ENCODE data around the gene ACTR1B.

Gene ACTR1B

DNA sequence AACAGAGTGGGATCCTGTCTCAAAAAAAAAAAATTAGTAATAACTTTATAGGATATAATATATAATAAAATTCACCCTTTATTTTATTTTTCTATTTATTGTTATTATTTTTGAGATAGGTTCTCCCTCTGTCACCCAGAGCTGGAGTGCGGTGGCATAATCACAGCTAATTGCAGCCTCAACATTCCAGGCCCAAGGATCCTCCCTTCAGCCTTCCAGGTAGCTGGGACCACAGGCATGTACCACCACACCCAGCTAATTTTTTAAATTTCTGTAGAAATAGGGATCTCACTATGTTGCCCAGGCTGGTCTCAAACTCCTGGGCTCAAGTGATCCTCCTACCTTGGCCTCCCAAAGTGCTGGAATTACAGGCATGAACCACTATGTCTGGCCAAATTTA is 6.6 kb upstream of the ACTR1B start:
- no peak for TF ChIP-seq FOXP2 (optimal IDR thresholded peaks at IDR 0.05; ENCODE audit: borderline replicate concordance, extremely low read depth, extremely low read length, insufficient read depth)
- TF ChIP-seq SIN3A (IDR thresholded peaks at IDR 0.05; ENCODE audit: borderline replicate concordance, insufficient read depth, low read length), result no peak
- no peak for TF ChIP-seq TAF1 (IDR thresholded peaks at IDR 0.05; ENCODE audit: borderline replicate concordance, insufficient read depth, low read length)
- TF ChIP-seq, protein P1, sequence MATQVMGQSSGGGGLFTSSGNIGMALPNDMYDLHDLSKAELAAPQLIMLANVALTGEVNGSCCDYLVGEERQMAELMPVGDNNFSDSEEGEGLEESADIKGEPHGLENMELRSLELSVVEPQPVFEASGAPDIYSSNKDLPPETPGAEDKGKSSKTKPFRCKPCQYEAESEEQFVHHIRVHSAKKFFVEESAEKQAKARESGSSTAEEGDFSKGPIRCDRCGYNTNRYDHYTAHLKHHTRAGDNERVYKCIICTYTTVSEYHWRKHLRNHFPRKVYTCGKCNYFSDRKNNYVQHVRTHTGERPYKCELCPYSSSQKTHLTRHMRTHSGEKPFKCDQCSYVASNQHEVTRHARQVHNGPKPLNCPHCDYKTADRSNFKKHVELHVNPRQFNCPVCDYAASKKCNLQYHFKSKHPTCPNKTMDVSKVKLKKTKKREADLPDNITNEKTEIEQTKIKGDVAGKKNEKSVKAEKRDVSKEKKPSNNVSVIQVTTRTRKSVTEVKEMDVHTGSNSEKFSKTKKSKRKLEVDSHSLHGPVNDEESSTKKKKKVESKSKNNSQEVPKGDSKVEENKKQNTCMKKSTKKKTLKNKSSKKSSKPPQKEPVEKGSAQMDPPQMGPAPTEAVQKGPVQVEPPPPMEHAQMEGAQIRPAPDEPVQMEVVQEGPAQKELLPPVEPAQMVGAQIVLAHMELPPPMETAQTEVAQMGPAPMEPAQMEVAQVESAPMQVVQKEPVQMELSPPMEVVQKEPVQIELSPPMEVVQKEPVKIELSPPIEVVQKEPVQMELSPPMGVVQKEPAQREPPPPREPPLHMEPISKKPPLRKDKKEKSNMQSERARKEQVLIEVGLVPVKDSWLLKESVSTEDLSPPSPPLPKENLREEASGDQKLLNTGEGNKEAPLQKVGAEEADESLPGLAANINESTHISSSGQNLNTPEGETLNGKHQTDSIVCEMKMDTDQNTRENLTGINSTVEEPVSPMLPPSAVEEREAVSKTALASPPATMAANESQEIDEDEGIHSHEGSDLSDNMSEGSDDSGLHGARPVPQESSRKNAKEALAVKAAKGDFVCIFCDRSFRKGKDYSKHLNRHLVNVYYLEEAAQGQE (IDR thresholded peaks at IDR 0.05; ENCODE audit: insufficient read depth in 1 of 2, low read depth in 2 of 2, low read length in 2 of 2), result no peak
- TF ChIP-seq POLR2AphosphoS5 (IDR thresholded peaks at IDR 0.05; ENCODE audit: low read depth, low read length), result no peak

- no peak for TF ChIP-seq TAF1 (IDR thresholded peaks at IDR 0.05; ENCODE audit: borderline replicate concordance, insufficient read depth, low read length)
- TF ChIP-seq POLR2AphosphoS5 (IDR thresholded peaks at IDR 0.05; ENCODE audit: low read depth, low read length), result no peak
- no peak for TF ChIP-seq SIN3A (IDR thresholded peaks at IDR 0.05; ENCODE audit: borderline replicate concordance, insufficient read depth, low read length)
- TF ChIP-seq, protein P1 (IDR thresholded peaks at IDR 0.05; ENCODE audit: insufficient read depth in 1 of 2, low read depth in 2 of 2, low read length in 2 of 2), result no peak
- TF ChIP-seq FOXP2 (optimal IDR thresholded peaks at IDR 0.05; ENCODE audit: borderline replicate concordance, extremely low read depth, extremely low read length, insufficient read depth), result no peak
These were observed 5.6 kb upstream of the ACTR1B start, which contains the start of gene C2orf92 for GRCh38 chr2:97669448-97669847. TSS of gene C2orf92 (plus strand) at chr2:97669713. CDS start at chr2:97669789, 76 bp downstream.

DNA sequence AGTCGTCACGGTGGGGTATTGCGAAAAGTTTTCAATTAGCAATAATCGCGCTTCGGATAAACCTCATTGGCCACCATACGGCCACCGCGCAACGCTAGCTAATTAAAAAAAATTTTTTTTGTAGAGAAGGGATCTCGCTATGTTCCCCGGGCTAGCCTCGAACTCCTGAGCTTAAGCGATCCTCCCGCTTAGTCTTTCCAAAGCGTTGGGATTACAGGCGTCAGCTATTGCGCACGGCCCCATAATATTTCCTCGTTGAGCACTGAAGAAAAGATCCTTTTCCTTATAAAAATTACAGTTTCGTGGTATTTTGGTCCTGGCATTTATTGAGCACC is 759 bp upstream of the ACTR1B start:
- TF ChIP-seq SIN3A (IDR thresholded peaks at IDR 0.05; ENCODE audit: borderline replicate concordance, insufficient read depth, low read length), result no peak

DNA sequence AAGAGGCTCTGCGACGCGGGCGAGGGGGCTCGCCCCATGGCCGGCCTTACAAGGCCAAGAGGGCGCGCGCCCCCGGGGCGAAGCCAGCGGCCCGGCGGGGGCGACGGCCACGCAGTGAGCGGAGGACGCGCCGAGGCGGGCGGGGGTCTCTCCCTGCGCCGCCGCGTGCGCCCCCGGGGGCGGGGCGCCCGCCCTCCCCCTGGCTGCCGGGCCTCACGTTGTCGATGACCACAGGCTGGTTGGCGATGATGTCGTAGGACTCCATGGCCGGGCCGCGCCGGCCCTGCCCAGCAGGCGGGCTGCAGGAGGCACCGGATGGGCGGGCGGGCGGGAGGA is 250 bp downstream of the ACTR1B start:
- TF ChIP-seq, protein P1 (IDR thresholded peaks at IDR 0.05; ENCODE audit: insufficient read depth in 1 of 2, low read depth in 2 of 2, low read length in 2 of 2), result no peak
- TF ChIP-seq TAF1 (IDR thresholded peaks at IDR 0.05; ENCODE audit: borderline replicate concordance, insufficient read depth, low read length), result no peak
- no peak for TF ChIP-seq SIN3A (IDR thresholded peaks at IDR 0.05; ENCODE audit: borderline replicate concordance, insufficient read depth, low read length)
- TF ChIP-seq POLR2AphosphoS5 (IDR thresholded peaks at IDR 0.05; ENCODE audit: low read depth, low read length), result no peak
- TF ChIP-seq FOXP2 (optimal IDR thresholded peaks at IDR 0.05; ENCODE audit: borderline replicate concordance, extremely low read depth, extremely low read length, insufficient read depth), result no peak

GRCh38 chr2:97662895-97663625 is 784 bp downstream of the ACTR1B start:
- TF ChIP-seq TAF1 (IDR thresholded peaks at IDR 0.05; ENCODE audit: borderline replicate concordance, insufficient read depth, low read length) (no peak), POLR2AphosphoS5 (IDR thresholded peaks at IDR 0.05; ENCODE audit: low read depth, low read length) (peak; percentile 63; the same call in 1 of the 2 replicates)

DNA sequence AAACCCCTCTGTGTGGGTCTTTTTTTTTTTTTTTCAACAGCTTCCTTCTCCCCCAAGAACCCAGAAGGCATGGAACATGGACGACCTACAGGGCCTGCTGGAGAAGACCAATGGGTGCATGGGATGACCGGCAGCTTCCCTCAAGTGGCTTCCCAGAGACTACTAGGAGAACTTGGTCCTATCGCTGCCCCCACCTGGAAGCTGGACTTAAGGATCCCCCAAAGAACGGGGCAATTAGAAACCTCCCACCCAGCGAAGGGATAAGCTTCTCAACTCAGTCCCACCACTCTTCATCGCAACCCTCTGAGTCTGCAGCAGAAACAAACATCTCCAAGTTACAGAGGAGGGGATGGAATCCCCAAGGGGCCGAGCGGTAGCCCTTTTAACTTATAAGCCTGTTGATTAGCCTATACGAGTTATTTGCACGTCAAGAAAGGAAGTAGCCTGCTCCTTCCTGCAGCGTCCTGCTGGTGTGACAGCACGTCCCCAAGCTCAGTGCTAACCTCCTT is 1.4 kb downstream of the ACTR1B start:
- TF ChIP-seq SIN3A (IDR thresholded peaks at IDR 0.05; ENCODE audit: borderline replicate concordance, insufficient read depth, low read length) (no peak), TAF1 (IDR thresholded peaks at IDR 0.05; ENCODE audit: borderline replicate concordance, insufficient read depth, low read length) (no peak), POLR2AphosphoS5 (IDR thresholded peaks at IDR 0.05; ENCODE audit: low read depth, low read length) (no peak), FOXP2 (optimal IDR thresholded peaks at IDR 0.05; ENCODE audit: borderline replicate concordance, extremely low read depth, extremely low read length, insufficient read depth) (no peak)
- TF ChIP-seq, protein P1 (IDR thresholded peaks at IDR 0.05; ENCODE audit: insufficient read depth in 1 of 2, low read depth in 2 of 2, low read length in 2 of 2), result no peak

Data from PFSK-1 (cell line).